Right atrium auricular region (tissue), 2 donors: ENCODE results near the gene CYP8B1. TPM values are rescaled to one million over a fixed set of nuclear protein-coding genes. Genes with fewer than 3 reads are reported as not detected.
"Not testable (repeated sequence)": the region's sequence is repeated elsewhere in the genome, so short reads cannot be mapped to it uniquely, and the experiment has no call there.

Source experiments
- DNase-seq: peaks from one replicate; pipeline ENCODE4 v3.0.0-alpha.2; 2019; ENCODE audit warnings: low spot score
- H3K27ac ChIP-seq, 2 donors: fragments of 200-600 bp; sonication (generic); 1 replicate in 1 of 2; 2 replicates in 1 of 2; pipeline ENCODE4 v1.5.1; 2016 to 2019
- H3K27me3 ChIP-seq, 2 donors: fragments of 200-600 bp; sonication (generic); one replicate each; pipeline versions ENCODE4 v1.5.1 to v1.6.0; 2017 to 2019
- H3K36me3 ChIP-seq: fragments of 200-600 bp; sonication (generic); one replicate; pipeline ENCODE4 v1.5.1; 2016
- H3K4me1 ChIP-seq, 2 donors: fragments of 200-600 bp; sonication (generic); one replicate each; pipeline versions ENCODE4 v1.5.1 to v1.6.0; 2017 to 2019
- H3K4me3 ChIP-seq, 2 donors: fragments of 200-600 bp; sonication (generic); 1 replicate in 1 of 2; 2 replicates in 1 of 2; pipeline ENCODE4 v1.5.1; 2017 to 2019; ENCODE audit warnings: mild to moderate bottlenecking in 1 of 2, moderate library complexity in 1 of 2
- H3K9me3 ChIP-seq, 2 donors: fragments of 200-600 bp; sonication (generic); one replicate each; pipeline ENCODE4 v1.5.1; 2019
- CTCF ChIP-seq, 2 donors: fragments of 200-600 bp; sonication (generic); IDR thresholded peaks; one replicate each; pipeline ENCODE4 v1.5.1; 2019; ENCODE audit warnings: antibody characterized with exemption in 2 of 2
- total RNA-seq, 2 donors: library from RNA; depleted of rRNA; stranded (reverse); fragments of >200 nt; gene quantifications; one replicate each; pipeline ENCODE4 v1.1.0, GENCODE V29; 2016

The CYP8B1 gene
- total RNA-seq, 2 donors from 2014 or later: not detected

GRCh38 chr3:42892169-42892568 is 16.5 kb upstream of the CYP8B1 start:
- no peak overlapping the region for H3K4me3 ChIP-seq
- no peaks in the 10 kb centered on the region for H3K27me3 ChIP-seq
- H3K27ac ChIP-seq: no peak overlapping the region
- no peaks in the 10 kb centered on the region for H3K36me3 ChIP-seq
- H3K9me3 ChIP-seq: no peaks in the 10 kb centered on the region
- H3K4me1 ChIP-seq: no peaks in the 10 kb centered on the region
- TF ChIP-seq CTCF (IDR thresholded peaks at IDR 0.05): no peak
- DNase-seq: no peak

- no peak for DNase-seq
- H3K4me3 ChIP-seq: no peak overlapping the region
- no peaks in the 10 kb centered on the region for H3K9me3 ChIP-seq
- no peaks in the 10 kb centered on the region for H3K36me3 ChIP-seq
- no peaks in the 10 kb centered on the region for H3K4me1 ChIP-seq
- H3K27me3 ChIP-seq: no peaks in the 10 kb centered on the region
- no peak for TF ChIP-seq CTCF (IDR thresholded peaks at IDR 0.05)
- H3K27ac ChIP-seq: no peak overlapping the region
Measured at GRCh38 chr3:42891042-42891441, 15.4 kb upstream of the CYP8B1 start.

GRCh38 chr3:42887084-42887483 is 11.4 kb upstream of the CYP8B1 start:
- H3K27me3 ChIP-seq: no peaks in the 10 kb centered on the region
- TF ChIP-seq CTCF (IDR thresholded peaks at IDR 0.05): no peak
- H3K9me3 ChIP-seq: no peaks in the 10 kb centered on the region
- H3K4me1 ChIP-seq: no peaks in the 10 kb centered on the region
- H3K27ac ChIP-seq: no peak overlapping the region
- H3K36me3 ChIP-seq: no peaks in the 10 kb centered on the region
- no peak overlapping the region for H3K4me3 ChIP-seq
- DNase-seq: no peak

- Histone ChIP-seq H3K27ac (no peak overlapping the region), H3K4me3 (no peak overlapping the region), H3K4me1 (peaks cover 0 to 2% of the 10 kb centered on the region in 2 donors), H3K36me3 (no peaks in the 10 kb centered on the region), H3K27me3 (no peaks in the 10 kb centered on the region), H3K9me3 (no peaks in the 10 kb centered on the region)
- no peak for TF ChIP-seq CTCF (IDR thresholded peaks at IDR 0.05)
- no peak for DNase-seq
Measured at GRCh38 chr3:42886294-42886822, 10.7 kb upstream of the CYP8B1 start.

- no peak for TF ChIP-seq CTCF (IDR thresholded peaks at IDR 0.05)
- H3K4me1 ChIP-seq: peaks cover 0 to 10% of the 10 kb centered on the region in 2 donors
- H3K27ac ChIP-seq: no peak overlapping the region
- no peak overlapping the region for H3K4me3 ChIP-seq
- no peak for DNase-seq
- no peaks in the 10 kb centered on the region for H3K27me3 ChIP-seq
- no peaks in the 10 kb centered on the region for H3K9me3 ChIP-seq
- H3K36me3 ChIP-seq: no peaks in the 10 kb centered on the region
Measured at GRCh38 chr3:42884324-42884723, 8.6 kb upstream of the CYP8B1 start.

GRCh38 chr3:42883251-42883930 is 7.7 kb upstream of the CYP8B1 start:
- not testable (repeated sequence) for H3K27me3 ChIP-seq, H3K9me3 ChIP-seq, H3K4me1 ChIP-seq, H3K4me3 ChIP-seq, H3K36me3 ChIP-seq, DNase-seq, H3K27ac ChIP-seq
